BE2C (cell line): ENCODE measurements around the gene ATP8B3.
"Not testable (repeated sequence)": the region's sequence is repeated elsewhere in the genome, so short reads cannot be mapped to it uniquely, and the experiment has no call there.

Experiments
- DNase-seq: peaks from one replicate; pipeline ENCODE4 v3.0.0-alpha.2; 2020
- H3K27me3 ChIP-seq: fragments of 250-450 bp; sonication (Bioruptor Pico); 2 replicates; pipeline ENCODE4 v1.5.1; 2020; ENCODE audit warnings: mild to moderate bottlenecking
- H3K36me3 ChIP-seq: fragments of 250-450 bp; sonication (Bioruptor Pico); 2 replicates; pipeline ENCODE4 v1.5.1; 2020; ENCODE audit warnings: mild to moderate bottlenecking
- H3K4me1 ChIP-seq: fragments of 250-450 bp; sonication (Bioruptor Pico); 2 replicates; pipeline ENCODE4 v1.5.1; 2020
- H3K4me3 ChIP-seq: 2 replicates; pipeline ENCODE4 v1.5.1; 2011; ENCODE audit warnings: low read depth, low read length
- H3K9me3 ChIP-seq: fragments of 250-450 bp; sonication (Bioruptor Pico); 2 replicates; pipeline ENCODE4 v1.5.1; 2020
- TF ChIP-seq, protein P1 (sequence below): IDR thresholded peaks from 2 replicates; pipeline ENCODE4 v1.5.1; 2012; ENCODE audit warnings: mild to moderate bottlenecking, low read depth, low read length

The ATP8B3 gene

DNA sequence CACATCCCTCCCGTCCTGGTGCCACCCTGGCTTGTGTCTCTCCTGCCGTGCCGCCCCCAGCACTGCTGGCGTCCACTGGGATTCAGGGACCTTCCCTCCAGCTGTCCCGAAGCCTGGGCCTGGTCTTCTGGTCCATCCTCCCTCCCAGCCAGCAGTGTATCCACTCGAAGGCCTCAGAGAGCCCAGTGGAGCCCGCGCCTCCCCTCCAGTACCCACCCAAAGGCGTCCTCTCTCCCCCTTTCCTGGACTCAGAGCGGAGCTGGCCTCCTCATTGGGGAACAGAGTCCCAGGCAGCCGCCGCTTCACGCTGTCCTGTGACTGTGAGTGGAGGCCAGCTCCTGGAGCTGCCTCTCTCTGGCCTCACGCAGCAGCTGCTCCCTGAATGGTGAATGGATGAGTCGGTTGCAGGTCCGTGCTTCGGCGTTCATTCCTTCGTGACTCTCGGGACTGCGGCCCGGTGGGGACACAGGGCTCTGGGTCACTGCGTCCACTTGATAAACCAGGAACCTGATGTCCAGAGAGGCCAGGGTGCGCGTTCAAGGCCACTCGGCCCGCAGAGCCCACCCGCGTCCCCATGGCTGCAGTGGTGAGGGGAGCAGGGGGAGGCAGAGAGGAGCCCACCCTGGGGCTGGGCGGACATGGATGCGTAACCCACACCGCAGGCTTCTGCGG is 46.7 kb downstream of the ATP8B3 start:
- Histone ChIP-seq H3K4me3 (no peak overlapping the region), H3K36me3 (no peaks in the 10 kb centered on the region), H3K27me3 (peaks cover 94% of the 10 kb centered on the region), H3K4me1 (no peaks in the 10 kb centered on the region), H3K9me3 (no peaks in the 10 kb centered on the region)
- no peak for DNase-seq
- TF ChIP-seq, protein P1, sequence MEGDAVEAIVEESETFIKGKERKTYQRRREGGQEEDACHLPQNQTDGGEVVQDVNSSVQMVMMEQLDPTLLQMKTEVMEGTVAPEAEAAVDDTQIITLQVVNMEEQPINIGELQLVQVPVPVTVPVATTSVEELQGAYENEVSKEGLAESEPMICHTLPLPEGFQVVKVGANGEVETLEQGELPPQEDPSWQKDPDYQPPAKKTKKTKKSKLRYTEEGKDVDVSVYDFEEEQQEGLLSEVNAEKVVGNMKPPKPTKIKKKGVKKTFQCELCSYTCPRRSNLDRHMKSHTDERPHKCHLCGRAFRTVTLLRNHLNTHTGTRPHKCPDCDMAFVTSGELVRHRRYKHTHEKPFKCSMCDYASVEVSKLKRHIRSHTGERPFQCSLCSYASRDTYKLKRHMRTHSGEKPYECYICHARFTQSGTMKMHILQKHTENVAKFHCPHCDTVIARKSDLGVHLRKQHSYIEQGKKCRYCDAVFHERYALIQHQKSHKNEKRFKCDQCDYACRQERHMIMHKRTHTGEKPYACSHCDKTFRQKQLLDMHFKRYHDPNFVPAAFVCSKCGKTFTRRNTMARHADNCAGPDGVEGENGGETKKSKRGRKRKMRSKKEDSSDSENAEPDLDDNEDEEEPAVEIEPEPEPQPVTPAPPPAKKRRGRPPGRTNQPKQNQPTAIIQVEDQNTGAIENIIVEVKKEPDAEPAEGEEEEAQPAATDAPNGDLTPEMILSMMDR, result no peak

DNA sequence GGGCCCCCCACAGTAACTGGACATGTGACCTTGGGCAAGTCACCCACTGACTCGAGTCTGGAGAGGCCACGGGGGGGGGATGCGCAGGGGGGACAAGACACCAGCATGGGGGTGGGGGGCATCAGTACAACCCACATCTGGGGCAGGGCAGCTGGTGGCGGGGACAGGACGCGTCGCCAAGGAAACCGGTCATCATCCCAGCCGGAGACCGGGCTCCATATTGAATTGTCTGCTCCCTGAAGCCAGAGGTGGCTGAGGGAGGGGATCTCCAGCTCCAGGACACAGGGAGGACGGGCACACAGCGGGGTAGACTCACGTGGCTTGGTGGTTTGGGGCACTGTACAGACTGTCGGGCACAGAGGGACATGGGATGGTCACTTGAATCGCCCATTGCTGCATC is 47.3 kb downstream of the ATP8B3 start:
- Histone ChIP-seq H3K27me3 (peaks cover 95% of the 10 kb centered on the region), H3K36me3 (no peaks in the 10 kb centered on the region), H3K9me3 (no peaks in the 10 kb centered on the region), H3K4me1 (no peaks in the 10 kb centered on the region), H3K4me3 (no peak overlapping the region)
- DNase-seq, result no peak
- TF ChIP-seq, protein P1, result no peak

DNA sequence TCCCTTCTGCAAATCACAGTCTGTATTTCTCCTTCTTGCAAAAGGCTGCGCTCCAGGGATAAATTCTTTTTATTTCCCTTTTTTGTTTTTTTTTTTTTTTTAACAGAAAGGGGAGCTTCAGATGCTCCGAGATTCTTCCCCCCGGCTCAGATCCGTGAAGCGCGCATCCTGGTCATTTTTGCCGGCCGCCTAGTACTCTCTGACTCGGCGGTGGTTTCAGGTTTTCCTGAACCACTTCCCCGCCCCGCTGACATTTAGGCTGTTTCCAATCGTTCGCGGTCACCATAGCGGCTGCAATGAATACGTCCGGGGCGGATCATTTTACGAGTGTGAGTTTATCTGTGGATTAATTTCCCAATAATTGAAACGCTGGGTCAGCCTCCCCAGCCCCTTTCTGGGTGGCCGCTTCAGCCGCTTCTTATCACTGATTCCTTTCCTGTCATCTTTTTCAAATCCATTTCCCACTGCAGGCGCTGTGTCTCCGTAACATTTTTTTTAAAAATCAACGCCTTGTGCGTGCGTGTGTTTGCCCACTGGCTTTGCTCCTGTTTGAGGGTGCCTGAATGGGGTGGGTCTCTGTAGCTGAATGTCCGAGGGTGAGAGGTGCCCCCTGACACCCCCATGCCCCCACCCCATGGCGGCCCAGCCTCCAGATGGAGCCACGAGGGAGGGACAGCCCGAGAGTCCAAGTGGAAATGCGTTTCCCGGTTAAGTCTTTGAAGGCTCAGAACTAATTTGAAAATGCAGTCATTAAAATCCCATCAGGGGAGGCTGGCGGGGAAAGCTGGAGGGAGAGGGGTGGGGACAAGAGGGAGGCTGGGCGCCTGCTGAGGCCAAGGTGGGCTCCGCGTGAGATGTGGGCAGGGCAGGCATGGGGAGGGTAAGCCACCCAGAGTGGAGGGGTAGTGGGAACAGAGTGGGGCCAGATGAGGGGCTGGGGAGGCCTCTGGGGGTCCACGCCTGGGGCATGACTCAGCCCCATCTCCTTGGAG is 48.1 kb downstream of the ATP8B3 start:
- Histone ChIP-seq H3K27me3 (peaks cover 95% of the 10 kb centered on the region), H3K36me3 (no peaks in the 10 kb centered on the region), H3K4me1 (no peaks in the 10 kb centered on the region), H3K4me3 (no peak overlapping the region), H3K9me3 (no peaks in the 10 kb centered on the region)
- no peak for DNase-seq
- TF ChIP-seq, protein P1, result no peak

DNA sequence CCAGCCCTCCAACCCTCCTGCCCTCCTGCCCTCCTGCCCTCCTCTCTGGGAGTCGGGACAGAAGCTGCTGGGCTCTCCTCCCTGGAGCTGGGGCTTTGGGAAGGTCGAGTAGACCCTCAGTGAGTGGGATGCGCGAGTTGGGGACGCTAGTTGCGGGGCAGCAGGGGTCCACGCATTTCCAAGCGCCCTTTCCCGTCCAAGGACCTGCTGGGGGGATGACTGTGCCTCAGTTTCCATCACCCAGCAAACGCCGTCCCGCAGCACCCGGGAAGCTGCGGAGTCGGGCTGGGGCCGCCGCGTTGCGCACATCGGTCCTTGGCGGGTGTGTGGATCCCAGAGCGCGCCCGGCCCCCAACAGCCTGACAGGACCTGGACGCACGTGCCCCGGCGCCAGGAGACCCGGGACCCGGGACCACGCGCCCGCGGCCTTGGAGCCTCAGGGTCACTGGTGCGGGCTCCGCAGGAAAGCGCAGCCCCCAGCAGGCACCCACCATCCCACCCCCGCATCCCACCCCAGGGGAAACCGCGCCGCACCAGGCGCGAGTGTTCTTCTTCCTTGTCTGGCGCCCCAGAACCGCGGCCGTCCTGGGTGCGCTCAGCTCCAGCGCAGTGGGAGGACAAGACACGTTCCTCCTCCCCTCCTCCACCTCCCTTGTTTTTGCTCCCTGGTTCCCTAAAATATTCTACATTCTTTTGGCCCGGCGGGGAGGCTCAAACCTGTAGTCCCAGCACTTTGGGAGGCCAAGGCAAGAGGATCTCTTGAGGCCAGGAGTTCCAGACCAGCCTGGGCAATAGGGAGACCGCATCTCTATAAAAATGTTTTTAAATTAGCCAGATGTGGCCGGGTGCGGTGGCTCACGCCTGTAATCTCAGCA is 49.6 kb downstream of the ATP8B3 start:
- H3K27me3 ChIP-seq, result peaks cover 98% of the 10 kb centered on the region
- TF ChIP-seq, protein P1, result no peak
- no peak overlapping the region for H3K4me3 ChIP-seq
- no peaks in the 10 kb centered on the region for H3K4me1 ChIP-seq
- no peaks in the 10 kb centered on the region for H3K36me3 ChIP-seq
- no peak for DNase-seq
- no peaks in the 10 kb centered on the region for H3K9me3 ChIP-seq

DNA sequence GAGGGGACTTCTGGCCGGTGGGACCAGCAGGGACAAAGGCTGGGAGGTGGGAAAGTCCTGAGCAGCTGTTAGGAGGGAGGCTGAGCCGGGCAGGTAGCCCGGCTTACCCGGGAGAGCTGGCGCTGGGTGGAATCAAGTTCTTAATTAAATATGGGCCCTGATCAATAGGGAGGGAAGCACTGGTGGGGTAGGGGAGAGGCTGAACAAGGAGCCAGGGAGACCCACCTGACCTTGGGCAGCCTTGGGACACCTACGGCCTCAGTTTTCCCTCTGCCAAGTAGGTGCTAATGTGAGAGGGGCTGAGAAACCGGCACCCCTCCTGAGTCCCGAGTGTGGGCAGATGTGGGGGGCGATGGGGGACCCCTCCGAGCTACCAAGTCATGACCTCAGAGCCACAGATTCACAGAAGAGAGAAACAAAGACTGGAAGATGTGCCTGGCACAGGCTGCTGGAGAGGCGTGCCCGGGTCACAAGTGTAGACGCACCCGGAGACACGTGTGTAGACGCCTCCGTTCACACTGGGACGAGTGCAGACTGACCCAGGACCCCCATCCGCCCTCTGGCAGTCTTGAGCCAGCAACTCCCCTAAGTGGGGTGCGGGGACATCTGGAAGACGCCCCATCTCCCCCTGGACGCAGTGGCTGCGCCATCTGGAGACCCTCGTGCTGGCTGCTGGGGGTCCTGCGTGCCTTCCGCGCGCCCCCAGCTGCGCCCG is 50.4 kb downstream of the ATP8B3 start:
- TF ChIP-seq, protein P1, result no peak
- H3K9me3 ChIP-seq, result no peaks in the 10 kb centered on the region
- no peaks in the 10 kb centered on the region for H3K36me3 ChIP-seq
- H3K4me3 ChIP-seq, result no peak overlapping the region
- DNase-seq, result no peak
- peaks cover 98% of the 10 kb centered on the region for H3K27me3 ChIP-seq
- H3K4me1 ChIP-seq, result no peaks in the 10 kb centered on the region

DNA sequence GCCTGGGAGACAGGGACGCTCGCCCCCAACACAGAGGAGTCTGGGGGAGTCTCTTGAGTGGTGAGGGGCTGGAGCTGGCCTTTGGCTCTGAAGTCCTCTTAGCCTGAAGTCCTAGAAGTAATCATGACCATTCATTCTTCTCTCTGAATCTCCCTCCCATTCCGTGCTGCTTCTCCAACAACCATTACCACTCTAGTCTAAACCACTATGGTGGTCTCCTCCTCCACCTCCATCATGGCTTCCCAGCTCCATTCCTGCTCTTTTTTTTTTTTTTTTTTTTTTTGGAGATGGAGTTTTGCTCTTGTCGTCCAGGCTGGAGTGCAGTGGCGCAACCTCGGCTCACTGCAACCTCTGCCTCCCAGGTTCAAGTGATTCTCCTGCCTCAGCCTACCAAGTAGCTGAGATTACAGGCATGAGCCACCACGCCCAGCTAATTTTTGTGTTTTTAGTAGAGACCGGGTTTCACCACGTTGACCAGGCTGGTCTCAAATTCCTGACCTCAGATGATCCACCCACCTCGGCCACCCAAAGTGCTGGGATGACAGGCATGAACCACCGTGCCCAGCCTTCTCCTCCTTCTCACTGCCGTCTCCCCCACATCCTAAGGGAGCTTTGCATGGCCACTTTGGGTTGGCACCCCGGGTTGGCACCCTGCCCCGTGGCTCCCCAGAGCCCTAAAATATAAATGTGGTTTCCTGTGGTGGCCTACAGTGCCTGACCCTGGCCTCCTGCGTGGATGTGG is 51.1 kb downstream of the ATP8B3 start:
- peaks cover 98% of the 10 kb centered on the region for H3K27me3 ChIP-seq
- not testable (repeated sequence) for H3K36me3 ChIP-seq, H3K4me3 ChIP-seq, H3K4me1 ChIP-seq, H3K9me3 ChIP-seq, DNase-seq
